ENCODE measurements around the gene CLEC9A.

DNA sequence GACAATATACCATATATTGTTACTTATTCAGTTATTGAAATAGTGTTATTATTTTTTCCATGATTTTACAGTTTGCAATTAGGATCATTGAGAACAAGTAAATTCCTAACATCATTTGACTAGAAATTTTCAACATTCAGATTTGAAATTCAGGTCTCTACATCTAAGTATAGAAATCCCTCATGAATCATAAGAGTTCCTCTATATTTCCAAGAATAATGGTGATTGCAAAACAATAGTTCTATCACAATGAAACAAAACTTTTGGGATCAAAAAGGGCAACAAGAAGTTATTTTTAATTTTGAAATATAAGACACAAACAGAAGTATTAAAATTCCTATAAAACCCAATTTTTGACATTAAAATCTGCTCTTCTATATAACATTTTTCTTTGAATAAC is 57.5 kb downstream of the CLEC9A start:
- TF ChIP-seq MYC (IDR thresholded peaks at IDR 0.05; ENCODE audit: low read depth, low read length) = no peak
- TF ChIP-seq, protein P1, sequence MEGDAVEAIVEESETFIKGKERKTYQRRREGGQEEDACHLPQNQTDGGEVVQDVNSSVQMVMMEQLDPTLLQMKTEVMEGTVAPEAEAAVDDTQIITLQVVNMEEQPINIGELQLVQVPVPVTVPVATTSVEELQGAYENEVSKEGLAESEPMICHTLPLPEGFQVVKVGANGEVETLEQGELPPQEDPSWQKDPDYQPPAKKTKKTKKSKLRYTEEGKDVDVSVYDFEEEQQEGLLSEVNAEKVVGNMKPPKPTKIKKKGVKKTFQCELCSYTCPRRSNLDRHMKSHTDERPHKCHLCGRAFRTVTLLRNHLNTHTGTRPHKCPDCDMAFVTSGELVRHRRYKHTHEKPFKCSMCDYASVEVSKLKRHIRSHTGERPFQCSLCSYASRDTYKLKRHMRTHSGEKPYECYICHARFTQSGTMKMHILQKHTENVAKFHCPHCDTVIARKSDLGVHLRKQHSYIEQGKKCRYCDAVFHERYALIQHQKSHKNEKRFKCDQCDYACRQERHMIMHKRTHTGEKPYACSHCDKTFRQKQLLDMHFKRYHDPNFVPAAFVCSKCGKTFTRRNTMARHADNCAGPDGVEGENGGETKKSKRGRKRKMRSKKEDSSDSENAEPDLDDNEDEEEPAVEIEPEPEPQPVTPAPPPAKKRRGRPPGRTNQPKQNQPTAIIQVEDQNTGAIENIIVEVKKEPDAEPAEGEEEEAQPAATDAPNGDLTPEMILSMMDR (IDR thresholded peaks at IDR 0.05; ENCODE audit: low read depth, low read length) = no peak
